ENCODE results near the gene RAD50. TPM values are rescaled to one million over a fixed set of nuclear protein-coding genes. Genes with fewer than 3 reads are reported as not detected.

RAD50 gene
- polyA plus RNA-seq, 1 experiment, result 25.3 TPM

- no peak for DNase-seq (ENCODE audit: low read depth, low spot score)
- ChIA-PET POLR2A (interaction anchor here (1.1 kb wide), 1 partner anchor 164 kb away, joined by 4 read pairs; no protein-coding TSS in a partner anchor), CTCF (interaction anchor here (0.7 to 1.6 kb wide), 2 partner anchors 43 to 146 kb away, joined by 3 to 5 read pairs; no protein-coding TSS in a partner anchor)
- H3K27me3 ChIP-seq (ENCODE audit: control insufficient read depth, insufficient read depth, low read length), result no peaks in the 10 kb centered on the region
- no peak within 1 kb of the TSS for H3K4me3 ChIP-seq (ENCODE audit: low read depth, low read length)
- H3K9me3 ChIP-seq (ENCODE audit: control insufficient read depth, insufficient read depth, low read length), result peaks cover 3% of the 10 kb centered on the region; the same call in 1 of the 2 replicates
- TF ChIP-seq, protein P1, sequence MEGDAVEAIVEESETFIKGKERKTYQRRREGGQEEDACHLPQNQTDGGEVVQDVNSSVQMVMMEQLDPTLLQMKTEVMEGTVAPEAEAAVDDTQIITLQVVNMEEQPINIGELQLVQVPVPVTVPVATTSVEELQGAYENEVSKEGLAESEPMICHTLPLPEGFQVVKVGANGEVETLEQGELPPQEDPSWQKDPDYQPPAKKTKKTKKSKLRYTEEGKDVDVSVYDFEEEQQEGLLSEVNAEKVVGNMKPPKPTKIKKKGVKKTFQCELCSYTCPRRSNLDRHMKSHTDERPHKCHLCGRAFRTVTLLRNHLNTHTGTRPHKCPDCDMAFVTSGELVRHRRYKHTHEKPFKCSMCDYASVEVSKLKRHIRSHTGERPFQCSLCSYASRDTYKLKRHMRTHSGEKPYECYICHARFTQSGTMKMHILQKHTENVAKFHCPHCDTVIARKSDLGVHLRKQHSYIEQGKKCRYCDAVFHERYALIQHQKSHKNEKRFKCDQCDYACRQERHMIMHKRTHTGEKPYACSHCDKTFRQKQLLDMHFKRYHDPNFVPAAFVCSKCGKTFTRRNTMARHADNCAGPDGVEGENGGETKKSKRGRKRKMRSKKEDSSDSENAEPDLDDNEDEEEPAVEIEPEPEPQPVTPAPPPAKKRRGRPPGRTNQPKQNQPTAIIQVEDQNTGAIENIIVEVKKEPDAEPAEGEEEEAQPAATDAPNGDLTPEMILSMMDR (IDR thresholded peaks at IDR 0.05; ENCODE audit: low read depth, low read length), result no peak
- H3K27ac ChIP-seq (ENCODE audit: low read depth, low read length), result peak within 1 kb of the TSS; percentile 95
Measured at GRCh38 chr5:132673939-132674630, 117.3 kb downstream of the RAD50 start, which contains the start of gene IL4. IL4 (plus strand) TSS chr5:132673989; CDS start chr5:132674051, 62 bp downstream.

DNA sequence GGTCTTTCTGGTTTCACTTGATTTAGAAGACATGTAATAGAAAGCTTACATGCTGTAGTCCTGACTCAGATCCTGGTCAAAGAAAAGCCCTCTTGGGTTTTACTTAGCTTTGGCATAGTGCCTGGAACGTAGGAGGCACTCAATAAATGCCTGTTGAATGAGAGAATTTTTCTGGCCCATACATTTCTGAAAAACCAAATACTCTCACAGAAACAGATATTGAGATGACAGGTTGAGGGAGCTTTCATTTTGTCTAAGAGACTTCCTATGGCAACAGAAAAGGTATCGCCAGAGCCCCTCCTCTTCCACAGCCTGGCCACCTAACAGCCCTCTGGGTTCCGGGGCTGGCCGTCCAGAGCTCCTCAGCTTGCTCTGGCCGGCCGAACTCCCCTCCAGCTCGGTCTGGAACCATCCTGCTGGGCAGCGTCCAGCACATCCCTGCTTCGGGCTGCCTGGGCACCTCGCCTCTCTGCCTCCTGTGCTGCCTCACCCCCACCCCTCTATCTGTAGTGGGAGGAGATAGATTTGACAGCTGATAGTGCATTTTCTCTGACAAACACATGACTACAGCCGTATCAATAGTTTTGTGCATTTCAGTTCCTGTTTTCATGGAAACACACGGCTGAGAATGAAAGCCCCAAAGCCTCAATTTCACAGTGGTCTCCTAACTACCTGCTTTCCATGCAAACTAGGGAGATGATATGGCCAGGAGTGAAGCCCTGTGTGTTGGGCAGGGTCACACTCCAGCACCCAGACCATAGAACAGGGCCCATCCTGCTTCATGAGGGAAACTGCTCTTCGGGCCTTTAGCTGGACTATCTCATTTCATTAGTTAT, 118.1 kb downstream of the RAD50 start:
- peak overlapping the region; percentile 95 for H3K27ac ChIP-seq (ENCODE audit: low read depth, low read length)
- TF ChIP-seq, protein P1 (IDR thresholded peaks at IDR 0.05; ENCODE audit: low read depth, low read length), result no peak
- CTCF ChIA-PET, result interaction anchor here (0.7 to 1.6 kb wide), 2 partner anchors 42 to 145 kb away, joined by 3 to 5 read pairs; no protein-coding TSS in a partner anchor
- no peaks in the 10 kb centered on the region for H3K27me3 ChIP-seq (ENCODE audit: control insufficient read depth, insufficient read depth, low read length)
- H3K4me3 ChIP-seq (ENCODE audit: low read depth, low read length), result no peak overlapping the region
- POLR2A ChIA-PET, result interaction anchor here (0.6 to 1.1 kb wide), 2 partner anchors 165 to 639 kb away, joined by 3 to 4 read pairs; no protein-coding TSS in a partner anchor
- DNase-seq (ENCODE audit: low read depth, low spot score), result peak; percentile 91
- peaks cover 3% of the 10 kb centered on the region; the same call in 1 of the 2 replicates for H3K9me3 ChIP-seq (ENCODE audit: control insufficient read depth, insufficient read depth, low read length)

DNA sequence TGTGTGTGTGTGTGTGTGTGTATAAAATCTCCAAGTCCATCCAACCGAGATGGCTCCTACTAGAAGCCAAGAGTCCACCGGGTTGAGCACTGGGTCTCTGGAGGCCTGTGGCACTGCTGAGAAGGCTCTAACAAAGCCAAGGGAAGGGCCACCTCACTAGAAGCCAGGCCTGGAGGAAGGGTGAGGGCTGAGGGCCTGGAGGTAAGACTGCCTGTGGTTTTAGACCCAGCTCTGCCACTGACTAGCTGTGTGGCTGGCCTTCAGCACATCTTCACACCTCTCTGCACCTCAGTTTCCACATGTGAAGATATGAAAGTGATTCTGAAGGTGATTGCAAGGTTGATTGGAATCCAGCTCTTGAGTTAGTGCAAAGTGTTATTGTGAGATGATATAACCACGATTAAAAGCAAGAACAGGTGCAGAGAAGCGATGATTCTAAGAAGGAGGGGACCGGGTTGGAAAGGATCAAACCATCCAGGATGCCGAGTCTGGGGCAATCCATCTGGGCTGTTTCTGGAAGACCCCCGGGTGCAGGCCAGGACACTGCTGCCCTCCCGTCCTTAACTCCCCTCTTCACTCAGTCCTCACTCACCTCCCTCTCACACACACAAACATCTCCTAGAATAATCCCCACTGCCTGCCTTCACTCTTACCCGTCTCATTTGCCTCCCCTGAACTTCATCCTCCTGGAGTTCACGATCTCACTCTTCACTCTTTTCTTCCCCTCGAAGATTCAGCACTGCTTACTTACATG, 119.3 kb downstream of the RAD50 start:
- TF ChIP-seq, protein P1 (IDR thresholded peaks at IDR 0.05; ENCODE audit: low read depth, low read length), result no peak
- no peak for DNase-seq (ENCODE audit: low read depth, low spot score)
- CTCF ChIA-PET, result interaction anchor here (1.3 to 1.5 kb wide), 3 partner anchors 12 to 290 kb away, joined by 3 to 8 read pairs (median 3); no protein-coding TSS in a partner anchor
- Histone ChIP-seq H3K27ac (ENCODE audit: low read depth, low read length) (peak overlapping the region; percentile 31), H3K27me3 (ENCODE audit: control insufficient read depth, insufficient read depth, low read length) (no peaks in the 10 kb centered on the region), H3K9me3 (ENCODE audit: control insufficient read depth, insufficient read depth, low read length) (peaks cover 3% of the 10 kb centered on the region; the same call in 1 of the 2 replicates), H3K4me3 (ENCODE audit: low read depth, low read length) (no peak overlapping the region)
- POLR2A ChIA-PET, result no interaction called here

DNA sequence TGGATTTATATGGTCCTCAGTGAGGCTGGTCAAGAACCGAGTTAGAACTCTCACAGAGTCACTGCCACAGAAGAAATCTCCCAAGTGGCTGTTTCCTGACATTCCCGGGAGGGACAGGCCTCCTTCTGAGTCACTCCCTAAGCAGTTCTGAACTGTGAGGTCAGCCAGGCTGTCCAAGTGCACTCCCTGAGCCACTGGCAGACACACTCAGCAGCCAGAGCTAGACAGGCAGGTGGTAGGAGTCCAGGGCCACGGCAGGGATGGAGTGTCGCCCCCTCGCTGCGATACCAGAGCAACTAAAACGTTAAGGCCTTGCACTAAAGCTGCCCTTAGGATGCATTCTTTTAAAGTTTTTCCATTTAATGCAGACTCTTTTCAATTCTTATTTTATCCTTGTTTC, 120.4 kb downstream of the RAD50 start:
- ChIA-PET CTCF (interaction anchor here (0.8 to 1.5 kb wide), 5 partner anchors 13 to 291 kb away, joined by 3 to 8 read pairs (median 3); partner anchors contain the start of gene KIF3A), POLR2A (interaction anchor here (0.6 kb wide), 2 partner anchors 11 to 1012 kb away, joined by 3 to 5 read pairs; no protein-coding TSS in a partner anchor)
- peak; percentile 45 for DNase-seq (ENCODE audit: low read depth, low spot score)
- Histone ChIP-seq H3K27ac (ENCODE audit: low read depth, low read length) (peak overlapping the region; percentile 61), H3K9me3 (ENCODE audit: control insufficient read depth, insufficient read depth, low read length) (peaks cover 3% of the 10 kb centered on the region; the same call in 1 of the 2 replicates), H3K4me3 (ENCODE audit: low read depth, low read length) (no peak overlapping the region), H3K27me3 (ENCODE audit: control insufficient read depth, insufficient read depth, low read length) (no peaks in the 10 kb centered on the region)
- TF ChIP-seq, protein P1 (IDR thresholded peaks at IDR 0.05; ENCODE audit: low read depth, low read length), result peak; percentile 45
